IMR-90 (cell line): ENCODE data around the gene COMP. TPM values are rescaled to one million over a fixed set of nuclear protein-coding genes. Genes with fewer than 3 reads are reported as not detected.
A peak's percentile ranks its signal among the peaks of the same experiment; 100 is the strongest.
"Not testable (repeated sequence)": the region's sequence is repeated elsewhere in the genome, so short reads cannot be mapped to it uniquely, and the experiment has no call there.

Experiments used
- ATAC-seq: fragments of 200-7000 bp; cut with Tn5 transposase; 2 replicates; pipeline ENCODE4 v1.9.1; 2020; ENCODE audit warnings: low read depth, mild to moderate bottlenecking, moderate library complexity
- BruUV-seq: library from RNA; stranded (reverse); fragments of 400-500 nt; replicated peaks from 2 replicates; lab custom pipeline; 2021; lab: Mats Ljungman, UMichigan
- CTCF ChIA-PET: fragments of 300-600 bp; formaldehyde crosslinking; extraction: SDS; loops from one replicate; lab custom pipeline; 2021; ENCODE audit warnings: antibody characterized with exemption; lab: Yijun Ruan, JAX
- POLR2A ChIA-PET: fragments of 300-600 bp; sonication (Branson Sonifier 250); formaldehyde crosslinking; loops from one replicate; lab custom pipeline; 2022; ENCODE audit warnings: antibody characterized with exemption; ENCODE audit not compliant: unreplicated experiment; lab: Charles Lee
- DNase-seq: peaks from one replicate; pipeline ENCODE4 v3.0.0; 2013
- H2AFZ ChIP-seq: replicated peaks from 2 replicates; pipeline ENCODE3; 2013; ENCODE audit warnings: low read length, mild to moderate bottlenecking; ENCODE audit not compliant: poor library complexity
- H2AK5ac ChIP-seq: 2 replicates; pipeline ENCODE4 v1.6.1; 2013; ENCODE audit warnings: low read depth, low read length, inconsistent platforms
- H2AK9ac ChIP-seq: replicated peaks from 2 replicates; pipeline ENCODE3; 2013; ENCODE audit warnings: mild to moderate bottlenecking, low read depth, low read length, moderate library complexity; ENCODE audit not compliant: poor library complexity
- H2BK120ac ChIP-seq: 2 replicates; pipeline ENCODE4 v1.6.1; 2013; ENCODE audit warnings: low read depth, low read length, inconsistent platforms
- H2BK15ac ChIP-seq: 3 replicates; pipeline ENCODE4 v1.6.1; 2013; ENCODE audit warnings: low read depth, low read length, inconsistent platforms
- H2BK20ac ChIP-seq: 2 replicates; pipeline ENCODE4 v1.6.1; 2013; ENCODE audit warnings: low read depth, mild to moderate bottlenecking, inconsistent platforms, low read length, moderate library complexity
- H2BK5ac ChIP-seq: 2 replicates; pipeline ENCODE4 v1.6.1; 2013; ENCODE audit warnings: mild to moderate bottlenecking, low read depth, low read length, inconsistent platforms; ENCODE audit not compliant: poor library complexity, severe bottlenecking
- H3K14ac ChIP-seq: replicated peaks from 2 replicates; pipeline ENCODE4 v1.6.1; 2013; ENCODE audit warnings: low read depth, low read length, inconsistent platforms
- H3K18ac ChIP-seq: 2 replicates; pipeline ENCODE4 v1.6.1; 2013; ENCODE audit warnings: low read depth, low read length, control low read depth
- H3K23ac ChIP-seq: 2 replicates; pipeline ENCODE4 v1.6.1; 2013; ENCODE audit warnings: low read depth, low read length, inconsistent platforms
- H3K27ac ChIP-seq: 2 replicates; pipeline ENCODE4 v1.5.1; 2013; ENCODE audit warnings: mild to moderate bottlenecking, control low read depth, low read length; ENCODE audit not compliant: insufficient read depth
- H3K27me3 ChIP-seq: 2 replicates; pipeline ENCODE4 v1.6.1; 2013; ENCODE audit warnings: low read length; ENCODE audit not compliant: control insufficient read depth, insufficient read depth
- H3K36me3 ChIP-seq: 2 replicates; pipeline ENCODE4 v1.6.1; 2013; ENCODE audit warnings: low read length, mixed read lengths; ENCODE audit not compliant: control insufficient read depth, insufficient read depth
- H3K4ac ChIP-seq: 2 replicates; pipeline ENCODE4 v1.6.1; 2013; ENCODE audit warnings: low read depth, low read length, inconsistent platforms
- H3K4me1 ChIP-seq: 2 replicates; pipeline ENCODE4 v1.6.1; 2013; ENCODE audit warnings: low read length, mixed read lengths; ENCODE audit not compliant: control insufficient read depth, insufficient read depth
- H3K4me2 ChIP-seq: 2 replicates; pipeline ENCODE4 v1.6.1; 2013; ENCODE audit warnings: low read depth, mild to moderate bottlenecking, control low read depth, low read length, moderate library complexity
- H3K4me3 ChIP-seq: 2 replicates; pipeline ENCODE4 v1.5.1; 2013; ENCODE audit warnings: low read depth, mild to moderate bottlenecking, control low read depth, low read length, moderate library complexity; ENCODE audit not compliant: insufficient read depth
- H3K56ac ChIP-seq: 2 replicates; pipeline ENCODE4 v1.6.1; 2013; ENCODE audit warnings: low read length, inconsistent platforms; ENCODE audit not compliant: insufficient read depth; ENCODE audit errors: extremely low read depth
- H3K79me1 ChIP-seq, 2 experiments: 2 replicates each; pipeline ENCODE4 v1.6.1; 2013; ENCODE audit warnings: low read length in 2 of 2, inconsistent platforms in 1 of 2, low read depth in 1 of 2
- H3K9ac ChIP-seq: 2 replicates; pipeline ENCODE4 v1.6.1; 2013; ENCODE audit warnings: low read depth, low read length, control low read depth
- H3K9me1 ChIP-seq: 2 replicates; pipeline ENCODE4 v1.6.1; 2013; ENCODE audit warnings: low read length, inconsistent platforms; ENCODE audit not compliant: insufficient read depth
- H3K9me3 ChIP-seq: 2 replicates; pipeline ENCODE4 v1.6.1; 2013; ENCODE audit warnings: low read length; ENCODE audit not compliant: control insufficient read depth, insufficient read depth
- H4K20me1 ChIP-seq: 2 replicates; pipeline ENCODE4 v1.6.1; 2013; ENCODE audit warnings: low read length, inconsistent platforms; ENCODE audit not compliant: insufficient read depth
- H4K5ac ChIP-seq: 2 replicates; pipeline ENCODE4 v1.6.1; 2013; ENCODE audit warnings: mild to moderate bottlenecking, low read depth, low read length, control low read depth
- H4K8ac ChIP-seq, 2 experiments: 2 replicates each; pipeline ENCODE4 v1.6.1; 2013; ENCODE audit warnings: low read depth in 2 of 2, low read length in 2 of 2, control low read depth in 1 of 2, inconsistent platforms in 1 of 2
- H4K91ac ChIP-seq: 2 replicates; pipeline ENCODE4 v1.6.1; 2013; ENCODE audit warnings: low read depth, low read length, inconsistent platforms; ENCODE audit not compliant: insufficient read depth
- CEBPB ChIP-seq: IDR thresholded peaks from 2 replicates; pipeline ENCODE4 v1.6.1; 2012; ENCODE audit warnings: low read depth, low read length, improper control_type of control experiment
- FOS ChIP-seq: fragments of 150-350 bp; IDR thresholded peaks from 2 replicates; pipeline ENCODE4 v1.6.1; 2016; ENCODE audit warnings: low read depth, low read length
- MAFK ChIP-seq: IDR thresholded peaks from 2 replicates; pipeline ENCODE4 v1.6.1; 2012; ENCODE audit warnings: low read depth, low read length, improper control_type of control experiment
- MXI1 ChIP-seq: IDR thresholded peaks from 2 replicates; pipeline ENCODE4 v1.6.1; 2012; ENCODE audit warnings: low read depth, mild to moderate bottlenecking, low read length, moderate library complexity, borderline replicate concordance
- POLR2A ChIP-seq: IDR thresholded peaks from 2 replicates; pipeline ENCODE4 v1.6.1; 2012; ENCODE audit warnings: mild to moderate bottlenecking, low read depth, low read length
- RAD21 ChIP-seq: IDR thresholded peaks from 2 replicates; pipeline ENCODE4 v1.6.1; 2012; ENCODE audit warnings: low read length, improper control_type of control experiment
- SMC3 ChIP-seq: fragments of 150-350 bp; IDR thresholded peaks from 2 replicates; pipeline ENCODE4 v1.6.1; 2016; ENCODE audit warnings: low read depth, mild to moderate bottlenecking, antibody characterized with exemption, low read length, moderate library complexity
- USF2 ChIP-seq: fragments of 150-350 bp; IDR thresholded peaks from 2 replicates; pipeline ENCODE4 v1.6.1; 2017; ENCODE audit warnings: mild to moderate bottlenecking, antibody characterized with exemption, low read length, low read depth
- WGBS, 2 experiments: methylation state at CpG; one replicate each; pipeline versions ENCODE4 v1.1.5 to v1.1.7; 2013; ENCODE audit warnings: missing lambda C conversion rate in 2 of 2; ENCODE audit not compliant: insufficient read length in 1 of 2; ENCODE audit errors: extremely low coverage in 2 of 2; 5-methylcytosine and 5-hydroxymethylcytosine counted together
- dilution Hi-C: fragments of 300-500 bp; cut with HindIII; formaldehyde crosslinking; loops from one replicate; pipeline ENCODE4 v1.14.3; 2018; ENCODE audit warnings: low sequenced_read_pairs; ENCODE audit not compliant: unreplicated experiment
- in situ Hi-C: fragments of 300-500 bp; cut with MboI; formaldehyde crosslinking; loops from 3 replicates; pipeline ENCODE4 v1.14.3; 2019; ENCODE audit warnings: low sequenced_read_pairs, inconsistent platforms, mixed read lengths
- intact Hi-C: fragments of 100-400 bp; cut with micrococcal nuclease; formaldehyde crosslinking; loops from 2 replicates; pipeline ENCODE4 v1.10.0; 2022
- polyA plus RNA-seq, 3 experiments: library from polyadenylated mRNA; depleted of rRNA; stranded (reverse); fragments of >200 nt; gene quantifications; 2 replicates each; pipeline ENCODE4 v1.2.3, GENCODE V29; 2012; ENCODE audit warnings: low replicate concordance in 1 of 3
- total RNA-seq: library from RNA; depleted of rRNA; stranded (reverse); fragments of >200 nt; gene quantifications from 2 replicates; pipeline ENCODE4 v1.2.3, GENCODE V29; 2012

Gene COMP
- total and polyA plus RNA-seq, 2 of the 4 experiments (the other 2 are of a cell fraction): under 0.01 to 0.43 TPM

DNA sequence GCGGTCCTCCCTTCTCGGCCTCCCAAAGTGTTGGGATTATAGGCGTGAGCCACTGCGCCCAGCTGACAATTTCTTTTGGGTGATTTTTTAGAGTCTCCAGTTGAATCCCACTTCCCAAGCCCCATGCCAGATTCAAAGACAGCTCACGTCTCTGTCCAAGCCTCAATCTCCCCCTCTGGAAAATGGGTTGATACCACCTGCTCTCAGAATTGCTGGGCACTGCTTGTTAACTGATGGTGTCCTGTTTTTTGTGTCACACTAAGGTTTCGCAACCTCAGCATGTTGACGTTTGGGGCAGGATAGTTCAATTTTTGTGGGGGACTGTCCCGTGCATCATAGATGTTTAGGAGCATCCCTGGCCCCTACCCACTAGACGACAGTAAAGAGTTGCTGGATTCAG lies 26.5 kb upstream of the COMP start:
- no peak overlapping the region for H2AFZ ChIP-seq
- no TSS peak for BruUV-seq
- H3K27ac ChIP-seq: no peak overlapping the region
- H3K27me3 ChIP-seq: peaks cover 13% of the 10 kb centered on the region
- no peak overlapping the region for H2BK20ac ChIP-seq
- ChIA-PET POLR2A (no interaction called here), CTCF (no interaction called here)
- no peak overlapping the region for H4K91ac ChIP-seq
- H3K9ac ChIP-seq: no peak overlapping the region
- no peak overlapping the region for H2AK5ac ChIP-seq
- DNase-seq (no peak), ATAC-seq (no peak)
- no peak overlapping the region for H3K4me3 ChIP-seq
- no peaks in the 10 kb centered on the region for H3K4me1 ChIP-seq
- no peak overlapping the region for H2BK120ac ChIP-seq
- H3K9me1 ChIP-seq: no peaks in the 10 kb centered on the region
- dilution Hi-C loops: no loop called here
- no peak overlapping the region for H3K23ac ChIP-seq
- H4K5ac ChIP-seq: no peak overlapping the region
- H2AK9ac ChIP-seq: no peak overlapping the region
- intact Hi-C loops: no loop called here
- no peak overlapping the region for H4K8ac ChIP-seq
- WGBS, 2 experiments: 56% methylated on average over 2 of the region's 9 CpGs; no CpG with 5 or more reads in 1 of the 2 experiments
- H3K4me2 ChIP-seq: no peak overlapping the region
- H3K18ac ChIP-seq: no peak overlapping the region
- H3K4ac ChIP-seq: no peak overlapping the region
- no peak overlapping the region for H2BK15ac ChIP-seq
- no peaks in the 10 kb centered on the region for H3K79me1 ChIP-seq
- H3K36me3 ChIP-seq: no peaks in the 10 kb centered on the region
- TF ChIP-seq POLR2A (no peak), MAFK (peak; percentile 48; the same call in 1 of the 2 replicates), SMC3 (no peak), CEBPB (peak; percentile 59), RAD21 (no peak), MXI1 (no peak), USF2 (no peak), FOS (no peak)
- H3K9me3 ChIP-seq: no peaks in the 10 kb centered on the region
- no peak overlapping the region for H3K56ac ChIP-seq
- no peaks in the 10 kb centered on the region for H4K20me1 ChIP-seq
- no peak overlapping the region for H3K14ac ChIP-seq
- in situ Hi-C loops: no loop called here
- H2BK5ac ChIP-seq: no peak overlapping the region

- H3K4me3 ChIP-seq, BruUV-seq, H3K36me3 ChIP-seq, CTCF ChIA-PET, H2BK20ac ChIP-seq, dilution Hi-C loops, H2BK15ac ChIP-seq, H3K4me2 ChIP-seq, H3K9me1 ChIP-seq, H4K20me1 ChIP-seq, H2AFZ ChIP-seq, H3K4ac ChIP-seq, H2AK5ac ChIP-seq, H3K27ac ChIP-seq, H2BK120ac ChIP-seq, H3K14ac ChIP-seq, H3K9me3 ChIP-seq, H3K18ac ChIP-seq, DNase-seq, H3K9ac ChIP-seq, H3K4me1 ChIP-seq, intact Hi-C loops, H3K23ac ChIP-seq, H4K8ac ChIP-seq, ATAC-seq, in situ Hi-C loops, H2AK9ac ChIP-seq, H3K79me1 ChIP-seq, H2BK5ac ChIP-seq, H4K91ac ChIP-seq, H4K5ac ChIP-seq, POLR2A ChIA-PET, H3K56ac ChIP-seq: not testable (repeated sequence)
- no CpG with 5 or more reads among the region's 4 CpGs for WGBS, 2 experiments
- H3K27me3 ChIP-seq: peaks cover 16% of the 10 kb centered on the region
These were observed 25.5 kb upstream of the COMP start for GRCh38 chr19:18816645-18817044.
